Measurements from ENCODE around the gene DVL2. TPM values are rescaled to one million over a fixed set of nuclear protein-coding genes. Genes with fewer than 3 reads are reported as not detected.

Gene DVL2
- total and polyA plus RNA-seq, 2 donors (not counting 3 experiments of a cell fraction or from before 2014, with no cell fraction given), result 17.2 to 55.9 TPM

GRCh38 chr17:7263801-7264078, 29.4 kb upstream of the DVL2 start:
- Histone ChIP-seq H3K9ac (replicated peaks; ENCODE audit: extremely low read depth, insufficient read depth, low read length) (no peak overlapping the region), H3K4me3 (replicated peaks in 1 of 3; ENCODE audit: insufficient read depth in 1 of 3, low read depth in 1 of 3, low read length in 3 of 3) (no peak overlapping the region), H3K79me2 (ENCODE audit: control insufficient read depth, insufficient read depth, low read length) (no peaks in the 10 kb centered on the region), H3K9me3 (replicated peaks; ENCODE audit: control insufficient read depth, insufficient read depth, low read length) (no peaks in the 10 kb centered on the region), H3K36me3 (ENCODE audit: control insufficient read depth in 2 of 2, extremely low read depth in 1 of 2, insufficient read depth in 2 of 2, low read length in 2 of 2) (peaks cover 0 to 3% of the 10 kb centered on the region in 2 experiments), H3K4me1 (ENCODE audit: control insufficient read depth, extremely low read depth, insufficient read depth, low read length) (peaks cover 26% of the 10 kb centered on the region), H3K4me2 (ENCODE audit: insufficient read depth, low read length) (no peak overlapping the region), H4K20me1 (replicated peaks; ENCODE audit: control insufficient read depth, extremely low read depth, insufficient read depth, low read length) (no peaks in the 10 kb centered on the region), H3K27me3 (ENCODE audit: control insufficient read depth in 2 of 2, insufficient read depth in 2 of 2, low read length in 2 of 2) (no peaks in the 10 kb centered on the region), H2AFZ (ENCODE audit: low read depth, low read length) (no peak overlapping the region), H3K27ac (ENCODE audit: insufficient read depth, low read depth, low read length) (no peak overlapping the region), H3K9me1 (replicated peaks; ENCODE audit: control insufficient read depth, extremely low read depth, insufficient read depth, low read length) (no peaks in the 10 kb centered on the region)
- intact Hi-C loops (cut with micrococcal nuclease), result no loop called here
- dilution Hi-C loops (cut with MboI; ENCODE audit: extremely low pct_ligation_motif_present, low sequenced_read_pairs), result no loop called here
- ChIA-PET POLR2A (interaction anchor here (0.6 kb wide), 1 partner anchor 668 kb away, joined by 9 read pairs; no protein-coding TSS in a partner anchor), CTCF (interaction anchor here (0.6 to 1.6 kb wide), 4 partner anchors 12 to 93 kb away, joined by 3 to 4 read pairs (median 4); no protein-coding TSS in a partner anchor)
- no TSS peak for BruUV-seq (replicated peaks)
- no peak for DNase-seq (ENCODE audit: low read depth, low spot score)
- TF ChIP-seq POLR2A (IDR thresholded peaks at IDR 0.05; ENCODE audit: low read depth, low read length) (no peak), MYC (IDR thresholded peaks at IDR 0.05; ENCODE audit: low read depth, low read length) (no peak), MAX (IDR thresholded peaks at IDR 0.05; ENCODE audit: insufficient read depth, insufficient read length) (no peak)
- FAIRE-seq, result no peak

GRCh38 chr17:7262935-7263800, 28.9 kb upstream of the DVL2 start:
- no TSS peak for BruUV-seq (replicated peaks)
- Histone ChIP-seq H3K27me3 (ENCODE audit: control insufficient read depth in 2 of 2, insufficient read depth in 2 of 2, low read length in 2 of 2) (no peaks in the 10 kb centered on the region), H3K27ac (ENCODE audit: insufficient read depth, low read depth, low read length) (no peak overlapping the region), H3K9me1 (replicated peaks; ENCODE audit: control insufficient read depth, extremely low read depth, insufficient read depth, low read length) (no peaks in the 10 kb centered on the region), H3K4me3 (replicated peaks in 1 of 3; ENCODE audit: insufficient read depth in 1 of 3, low read depth in 1 of 3, low read length in 3 of 3) (peak overlapping the region; percentile 18 to 35 (median 22)), H4K20me1 (replicated peaks; ENCODE audit: control insufficient read depth, extremely low read depth, insufficient read depth, low read length) (no peaks in the 10 kb centered on the region), H3K9ac (replicated peaks; ENCODE audit: extremely low read depth, insufficient read depth, low read length) (peak overlapping the region; percentile 11), H3K4me2 (ENCODE audit: insufficient read depth, low read length) (peak overlapping the region; percentile 2), H3K9me3 (replicated peaks; ENCODE audit: control insufficient read depth, insufficient read depth, low read length) (no peaks in the 10 kb centered on the region), H3K4me1 (ENCODE audit: control insufficient read depth, extremely low read depth, insufficient read depth, low read length) (peaks cover 26% of the 10 kb centered on the region), H2AFZ (ENCODE audit: low read depth, low read length) (peak overlapping the region; percentile 81), H3K36me3 (ENCODE audit: control insufficient read depth in 2 of 2, extremely low read depth in 1 of 2, insufficient read depth in 2 of 2, low read length in 2 of 2) (peaks cover 0 to 5% of the 10 kb centered on the region in 2 experiments), H3K79me2 (ENCODE audit: control insufficient read depth, insufficient read depth, low read length) (no peaks in the 10 kb centered on the region)
- no peak for DNase-seq (ENCODE audit: low read depth, low spot score)
- ChIA-PET POLR2A (interaction anchor here (0.6 kb wide), 1 partner anchor 667 kb away, joined by 9 read pairs; no protein-coding TSS in a partner anchor), CTCF (interaction anchor here (0.6 to 1.5 kb wide), 3 partner anchors 13 to 33 kb away, joined by 3 to 4 read pairs (median 3); partner anchors contain the start of gene SLC2A4)
- peak; percentile 91 for FAIRE-seq
- intact Hi-C loops (cut with micrococcal nuclease), result no loop called here
- dilution Hi-C loops (cut with MboI; ENCODE audit: extremely low pct_ligation_motif_present, low sequenced_read_pairs), result no loop called here
- TF ChIP-seq CTCF (IDR thresholded peaks at IDR 0.05; ENCODE audit: extremely low read depth in 1 of 2, insufficient read depth in 1 of 2, low read depth in 1 of 2, low read length in 2 of 2), result no peak
- TF ChIP-seq EZH2 (IDR thresholded peaks at IDR 0.05; ENCODE audit: borderline replicate concordance, low read depth, low read length, severe bottlenecking), result no peak
- no peak for TF ChIP-seq JUN (IDR thresholded peaks at IDR 0.05; ENCODE audit: borderline replicate concordance, insufficient read depth, insufficient read length, low read depth)
- TF ChIP-seq MAX (IDR thresholded peaks at IDR 0.05; ENCODE audit: insufficient read depth, insufficient read length), result no peak
- no peak for TF ChIP-seq MYC (IDR thresholded peaks at IDR 0.05; ENCODE audit: low read depth, low read length)
- TF ChIP-seq POLR2A (IDR thresholded peaks at IDR 0.05; ENCODE audit: low read depth, low read length), result no peak
- no peak for TF ChIP-seq FOS (IDR thresholded peaks at IDR 0.05; ENCODE audit: borderline replicate concordance, insufficient read depth, low read length)
- no peak for TF ChIP-seq GATA2 (IDR thresholded peaks at IDR 0.05; ENCODE audit: insufficient read depth, insufficient read length, low read depth, low read length)
- TF ChIP-seq POLR2AphosphoS5 (IDR thresholded peaks at IDR 0.05; ENCODE audit: insufficient read depth, low read depth, low read length), result no peak

All from endothelial cell of umbilical vein (primary cell).